MM.1S (cell line): ENCODE data around the gene GABRP.

Experiments
- DNase-seq: peaks from one replicate; pipeline ENCODE4 v3.0.0-alpha.2; 2015
- H2AFZ ChIP-seq: fragments of 300-600 bp; sonication (generic); 2 replicates; pipeline ENCODE4 v1.6.0; 2016; ENCODE audit warnings: antibody characterized with exemption, low read length
- H3F3A ChIP-seq: fragments of 300-600 bp; sonication (generic); 2 replicates; pipeline ENCODE4 v1.6.1; 2016; ENCODE audit warnings: mild to moderate bottlenecking, antibody characterized with exemption, low read length, moderate library complexity, mixed read lengths; ENCODE audit not compliant: insufficient read depth
- H3K27ac ChIP-seq: fragments of 300-600 bp; sonication (generic); 2 replicates; pipeline ENCODE4 v1.5.1; 2016; ENCODE audit warnings: mild to moderate bottlenecking, low read length
- H3K27me3 ChIP-seq: fragments of 300-600 bp; sonication (generic); replicated peaks from 2 replicates; pipeline ENCODE4 v1.6.0; 2016; ENCODE audit warnings: low read length; ENCODE audit not compliant: insufficient read depth
- H3K36me3 ChIP-seq: fragments of 300-600 bp; sonication (generic); replicated peaks from 2 replicates; pipeline ENCODE4 v1.6.1; 2016; ENCODE audit warnings: mild to moderate bottlenecking, low read length, mixed read lengths; ENCODE audit not compliant: insufficient read depth
- H3K4me1 ChIP-seq: fragments of 300-600 bp; sonication (generic); 2 replicates; pipeline ENCODE4 v1.6.1; 2016; ENCODE audit warnings: low read length, mixed read lengths
- H3K4me2 ChIP-seq: fragments of 300-600 bp; sonication (generic); 2 replicates; pipeline ENCODE4 v1.6.0; 2016; ENCODE audit warnings: low read depth, low read length
- H3K4me3 ChIP-seq: fragments of 300-600 bp; sonication (generic); 2 replicates; pipeline ENCODE4 v1.5.1; 2016; ENCODE audit warnings: low read length, mixed read lengths
- H3K79me2 ChIP-seq: fragments of 300-600 bp; sonication (generic); 2 replicates; pipeline ENCODE4 v1.6.1; 2016; ENCODE audit warnings: mixed run types, low read length, mixed read lengths
- H3K9ac ChIP-seq: fragments of 300-600 bp; sonication (generic); 2 replicates; pipeline ENCODE4 v1.6.1; 2016; ENCODE audit warnings: low read length, mixed read lengths
- H3K9me2 ChIP-seq: fragments of 300-600 bp; sonication (generic); replicated peaks from 2 replicates; pipeline ENCODE4 v1.6.1; 2016; ENCODE audit warnings: mild to moderate bottlenecking, low read length, mixed read lengths; ENCODE audit not compliant: insufficient read depth
- H3K9me3 ChIP-seq: fragments of 300-600 bp; sonication (generic); replicated peaks from 2 replicates; pipeline ENCODE4 v1.6.1; 2016; ENCODE audit warnings: mild to moderate bottlenecking, low read length, mixed read lengths; ENCODE audit not compliant: insufficient read depth
- H4K20me1 ChIP-seq: fragments of 300-600 bp; sonication (generic); 2 replicates; pipeline ENCODE4 v1.6.1; 2016; ENCODE audit warnings: mild to moderate bottlenecking, low read length, moderate library complexity, mixed read lengths; ENCODE audit not compliant: insufficient read depth
- EZH2 ChIP-seq: fragments of 300-600 bp; sonication (generic); optimal IDR thresholded peaks from 2 replicates; pipeline ENCODE3; 2017; ENCODE audit warnings: low read depth, mild to moderate bottlenecking, antibody characterized with exemption, low read length, mixed read lengths
- EZH2phosphoT487 ChIP-seq: fragments of 300-600 bp; sonication (generic); IDR thresholded peaks from 2 replicates; pipeline ENCODE4 v1.6.1; 2018; ENCODE audit warnings: antibody characterized with exemption, low read length
- TF ChIP-seq, protein P1 (sequence below): fragments of 300-600 bp; sonication (generic); IDR thresholded peaks from 2 replicates; pipeline ENCODE4 v1.5.1; 2016; ENCODE audit warnings: antibody characterized with exemption, low read length, mixed read lengths

Gene GABRP

DNA sequence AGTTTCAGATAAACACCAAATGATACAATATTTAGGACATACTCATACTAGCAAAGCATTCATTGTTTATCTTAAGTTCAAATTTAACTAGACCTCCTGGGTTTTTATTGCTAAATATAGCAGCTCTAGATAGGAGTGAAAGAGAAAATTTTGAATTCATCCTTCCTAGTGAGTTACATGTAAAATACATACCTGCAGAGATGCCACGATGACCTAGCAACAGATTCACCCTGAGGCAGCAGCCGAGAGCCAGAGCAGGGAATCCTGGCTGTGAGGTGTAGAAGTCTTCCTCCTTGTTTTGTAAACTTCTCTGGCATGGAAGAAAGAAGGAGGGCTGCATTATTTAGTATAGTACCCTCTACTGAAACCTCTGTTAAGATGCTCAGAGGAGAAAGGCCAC is 25.9 kb upstream of the GABRP start:
- Histone ChIP-seq H3K4me1 (no peaks in the 10 kb centered on the region), H3K79me2 (no peaks in the 10 kb centered on the region), H2AFZ (no peak overlapping the region), H3K36me3 (no peaks in the 10 kb centered on the region), H4K20me1 (no peaks in the 10 kb centered on the region), H3K27me3 (no peaks in the 10 kb centered on the region), H3K9ac (no peak overlapping the region), H3K4me3 (no peak overlapping the region), H3K4me2 (no peak overlapping the region), H3F3A (no peaks in the 10 kb centered on the region), H3K27ac (no peak overlapping the region), H3K9me3 (no peaks in the 10 kb centered on the region), H3K9me2 (no peaks in the 10 kb centered on the region)
- no peak for DNase-seq
- TF ChIP-seq, protein P1, sequence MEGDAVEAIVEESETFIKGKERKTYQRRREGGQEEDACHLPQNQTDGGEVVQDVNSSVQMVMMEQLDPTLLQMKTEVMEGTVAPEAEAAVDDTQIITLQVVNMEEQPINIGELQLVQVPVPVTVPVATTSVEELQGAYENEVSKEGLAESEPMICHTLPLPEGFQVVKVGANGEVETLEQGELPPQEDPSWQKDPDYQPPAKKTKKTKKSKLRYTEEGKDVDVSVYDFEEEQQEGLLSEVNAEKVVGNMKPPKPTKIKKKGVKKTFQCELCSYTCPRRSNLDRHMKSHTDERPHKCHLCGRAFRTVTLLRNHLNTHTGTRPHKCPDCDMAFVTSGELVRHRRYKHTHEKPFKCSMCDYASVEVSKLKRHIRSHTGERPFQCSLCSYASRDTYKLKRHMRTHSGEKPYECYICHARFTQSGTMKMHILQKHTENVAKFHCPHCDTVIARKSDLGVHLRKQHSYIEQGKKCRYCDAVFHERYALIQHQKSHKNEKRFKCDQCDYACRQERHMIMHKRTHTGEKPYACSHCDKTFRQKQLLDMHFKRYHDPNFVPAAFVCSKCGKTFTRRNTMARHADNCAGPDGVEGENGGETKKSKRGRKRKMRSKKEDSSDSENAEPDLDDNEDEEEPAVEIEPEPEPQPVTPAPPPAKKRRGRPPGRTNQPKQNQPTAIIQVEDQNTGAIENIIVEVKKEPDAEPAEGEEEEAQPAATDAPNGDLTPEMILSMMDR = no peak

DNA sequence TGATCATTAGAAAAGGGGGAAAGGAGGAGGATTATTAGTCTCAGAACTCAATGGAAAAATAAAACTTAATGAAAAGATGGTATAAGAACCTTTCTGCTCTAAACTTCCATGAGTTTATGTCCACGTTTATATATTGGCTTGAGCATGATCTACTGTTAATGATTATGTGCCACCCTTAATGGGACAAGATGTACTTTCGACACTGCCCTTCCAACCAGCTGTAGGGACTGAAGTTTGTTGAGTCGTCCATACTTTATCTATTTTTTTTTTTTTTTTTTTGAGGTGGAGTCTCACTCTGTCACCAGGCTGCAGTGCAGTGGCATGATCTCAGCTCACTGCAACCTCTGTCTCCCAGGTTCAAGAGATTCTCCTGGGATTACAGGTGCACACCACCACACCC is 25.0 kb upstream of the GABRP start:
- TF ChIP-seq EZH2 = no peak
- no peak for TF ChIP-seq EZH2phosphoT487
- TF ChIP-seq, protein P1 = no peak
- Histone ChIP-seq H3K27me3 (no peaks in the 10 kb centered on the region), H4K20me1 (no peaks in the 10 kb centered on the region), H3K9me3 (no peaks in the 10 kb centered on the region), H3K4me3 (no peak overlapping the region), H3K4me1 (no peaks in the 10 kb centered on the region), H3F3A (no peaks in the 10 kb centered on the region), H3K9ac (no peak overlapping the region), H3K4me2 (no peak overlapping the region), H3K79me2 (no peaks in the 10 kb centered on the region), H3K27ac (no peak overlapping the region), H2AFZ (no peak overlapping the region), H3K9me2 (no peaks in the 10 kb centered on the region), H3K36me3 (no peaks in the 10 kb centered on the region)
- DNase-seq = no peak

DNA sequence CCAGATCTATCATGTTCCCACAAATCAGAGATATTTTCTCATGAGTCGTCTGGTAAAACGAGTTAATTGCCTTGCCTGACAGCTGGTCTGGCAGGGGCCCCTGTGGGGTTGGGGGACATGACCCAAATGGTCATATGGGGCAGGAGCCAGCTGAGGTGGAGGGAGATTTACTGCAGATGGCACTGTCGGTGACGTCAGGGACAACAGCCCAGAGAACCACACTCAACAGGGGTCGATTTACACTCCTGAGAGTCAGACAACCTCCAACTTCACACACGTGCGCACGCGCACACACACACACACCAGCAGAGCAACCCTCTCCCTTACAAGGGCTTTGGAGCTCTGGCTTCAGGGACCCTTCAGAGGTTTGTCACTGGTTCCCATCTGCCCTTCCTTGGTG is 23.4 kb upstream of the GABRP start:
- Histone ChIP-seq H3K79me2 (no peaks in the 10 kb centered on the region), H3K4me3 (no peak overlapping the region), H3F3A (no peaks in the 10 kb centered on the region), H3K36me3 (no peaks in the 10 kb centered on the region), H3K27ac (no peak overlapping the region), H3K4me2 (no peak overlapping the region), H3K9me3 (no peaks in the 10 kb centered on the region), H2AFZ (no peak overlapping the region), H3K9ac (no peak overlapping the region), H3K9me2 (no peaks in the 10 kb centered on the region), H4K20me1 (no peaks in the 10 kb centered on the region), H3K4me1 (no peaks in the 10 kb centered on the region), H3K27me3 (no peaks in the 10 kb centered on the region)
- no peak for DNase-seq
- TF ChIP-seq EZH2phosphoT487 (no peak), EZH2 (no peak)
- TF ChIP-seq, protein P1 = no peak
